Measurements from ENCODE around the gene SLC24A2. TPM values are rescaled to one million over a fixed set of nuclear protein-coding genes. Genes with fewer than 3 reads are reported as not detected.
"Not testable (repeated sequence)": the region's sequence is repeated elsewhere in the genome, so short reads cannot be mapped to it uniquely, and the experiment has no call there.

The SLC24A2 gene
- total RNA-seq, result 0.02 and 0.18 TPM in 2 replicates
- long read RNA-seq, result 0 reads

- Mint-ChIP-seq H3K36me3 (ENCODE audit: insufficient read depth) (no peaks in the 10 kb centered on the region), H3K9me3 (ENCODE audit: low read depth) (peaks cover 3% of the 10 kb centered on the region), H3K4me3 (ENCODE audit: low read depth) (peak within 1 kb of the TSS; percentile 65), H3K4me1 (ENCODE audit: low read depth) (peaks cover 7% of the 10 kb centered on the region), H3K27ac (no peak within 1 kb of the TSS), H3K27me3 (peaks cover 78% of the 10 kb centered on the region)
- TF ChIP-seq, protein P1, sequence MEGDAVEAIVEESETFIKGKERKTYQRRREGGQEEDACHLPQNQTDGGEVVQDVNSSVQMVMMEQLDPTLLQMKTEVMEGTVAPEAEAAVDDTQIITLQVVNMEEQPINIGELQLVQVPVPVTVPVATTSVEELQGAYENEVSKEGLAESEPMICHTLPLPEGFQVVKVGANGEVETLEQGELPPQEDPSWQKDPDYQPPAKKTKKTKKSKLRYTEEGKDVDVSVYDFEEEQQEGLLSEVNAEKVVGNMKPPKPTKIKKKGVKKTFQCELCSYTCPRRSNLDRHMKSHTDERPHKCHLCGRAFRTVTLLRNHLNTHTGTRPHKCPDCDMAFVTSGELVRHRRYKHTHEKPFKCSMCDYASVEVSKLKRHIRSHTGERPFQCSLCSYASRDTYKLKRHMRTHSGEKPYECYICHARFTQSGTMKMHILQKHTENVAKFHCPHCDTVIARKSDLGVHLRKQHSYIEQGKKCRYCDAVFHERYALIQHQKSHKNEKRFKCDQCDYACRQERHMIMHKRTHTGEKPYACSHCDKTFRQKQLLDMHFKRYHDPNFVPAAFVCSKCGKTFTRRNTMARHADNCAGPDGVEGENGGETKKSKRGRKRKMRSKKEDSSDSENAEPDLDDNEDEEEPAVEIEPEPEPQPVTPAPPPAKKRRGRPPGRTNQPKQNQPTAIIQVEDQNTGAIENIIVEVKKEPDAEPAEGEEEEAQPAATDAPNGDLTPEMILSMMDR (IDR thresholded peaks at IDR 0.05; ENCODE audit: unreplicated experiment), result no peak
- DNase-seq (ENCODE audit: low spot score, unreplicated experiment), result peak; percentile 21
Measured at GRCh38 chr9:19788614-19789271, at the start of gene SLC24A2. Gene SLC24A2 (minus strand): TSS chr9:19789037.

GRCh38 chr9:19833331-19833730 lies 44.5 kb upstream of the SLC24A2 start:
- H3K4me1 Mint-ChIP-seq (ENCODE audit: low read depth); DNase-seq (ENCODE audit: low spot score, unreplicated experiment); H3K4me3 Mint-ChIP-seq (ENCODE audit: low read depth); H3K27me3 Mint-ChIP-seq; H3K27ac Mint-ChIP-seq; H3K36me3 Mint-ChIP-seq (ENCODE audit: insufficient read depth): not testable (repeated sequence)
- H3K9me3 Mint-ChIP-seq (ENCODE audit: low read depth), result peaks cover 15% of the 10 kb centered on the region

DNA sequence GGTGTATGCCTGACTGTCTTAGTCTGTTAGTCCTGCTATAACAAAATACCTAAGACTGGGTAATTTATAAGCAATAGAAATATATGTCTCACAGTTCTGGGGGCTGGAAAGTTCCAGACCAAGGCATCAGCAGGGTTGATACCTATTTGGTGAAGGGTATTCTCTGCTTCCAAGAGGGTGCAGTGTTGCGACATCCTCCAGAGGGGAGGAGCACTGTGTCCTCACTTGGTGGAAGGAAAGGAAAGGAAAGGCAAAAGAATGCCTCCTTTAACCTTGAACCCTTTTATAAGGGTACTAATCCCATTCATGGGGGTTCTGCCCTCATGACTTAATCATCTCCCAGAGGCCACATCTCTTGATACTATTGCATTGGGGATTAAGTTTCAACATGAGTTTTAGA lies 42.0 kb upstream of the SLC24A2 start:
- no peak overlapping the region for H3K4me3 Mint-ChIP-seq (ENCODE audit: low read depth)
- no peaks in the 10 kb centered on the region for H3K36me3 Mint-ChIP-seq (ENCODE audit: insufficient read depth)
- H3K9me3 Mint-ChIP-seq (ENCODE audit: low read depth), result peaks cover 10% of the 10 kb centered on the region
- no peaks in the 10 kb centered on the region for H3K4me1 Mint-ChIP-seq (ENCODE audit: low read depth)
- TF ChIP-seq, protein P1 (IDR thresholded peaks at IDR 0.05; ENCODE audit: unreplicated experiment), result no peak
- DNase-seq (ENCODE audit: low spot score, unreplicated experiment), result no peak
- no peak overlapping the region for H3K27ac Mint-ChIP-seq
- H3K27me3 Mint-ChIP-seq, result no peaks in the 10 kb centered on the region

GRCh38 chr9:19828576-19829109 lies 39.8 kb upstream of the SLC24A2 start:
- no peaks in the 10 kb centered on the region for H3K27me3 Mint-ChIP-seq
- no peak for DNase-seq (ENCODE audit: low spot score, unreplicated experiment)
- no peak overlapping the region for H3K4me3 Mint-ChIP-seq (ENCODE audit: low read depth)
- TF ChIP-seq, protein P1 (IDR thresholded peaks at IDR 0.05; ENCODE audit: unreplicated experiment), result no peak
- no peaks in the 10 kb centered on the region for H3K36me3 Mint-ChIP-seq (ENCODE audit: insufficient read depth)
- H3K27ac Mint-ChIP-seq, result no peak overlapping the region
- no peaks in the 10 kb centered on the region for H3K4me1 Mint-ChIP-seq (ENCODE audit: low read depth)
- no peaks in the 10 kb centered on the region for H3K9me3 Mint-ChIP-seq (ENCODE audit: low read depth)

GRCh38 chr9:19816769-19817168 lies 27.9 kb upstream of the SLC24A2 start:
- no peaks in the 10 kb centered on the region for H3K27me3 Mint-ChIP-seq
- H3K27ac Mint-ChIP-seq, result no peak overlapping the region
- H3K4me3 Mint-ChIP-seq (ENCODE audit: low read depth), result no peak overlapping the region
- H3K9me3 Mint-ChIP-seq (ENCODE audit: low read depth), result peaks cover 24% of the 10 kb centered on the region
- no peak for DNase-seq (ENCODE audit: low spot score, unreplicated experiment)
- H3K4me1 Mint-ChIP-seq (ENCODE audit: low read depth), result no peaks in the 10 kb centered on the region
- no peaks in the 10 kb centered on the region for H3K36me3 Mint-ChIP-seq (ENCODE audit: insufficient read depth)
- TF ChIP-seq, protein P1 (IDR thresholded peaks at IDR 0.05; ENCODE audit: unreplicated experiment), result no peak

- DNase-seq (ENCODE audit: low spot score, unreplicated experiment), result no peak
- no peak overlapping the region for H3K27ac Mint-ChIP-seq
- H3K4me1 Mint-ChIP-seq (ENCODE audit: low read depth), result no peaks in the 10 kb centered on the region
- H3K27me3 Mint-ChIP-seq, result no peaks in the 10 kb centered on the region
- H3K9me3 Mint-ChIP-seq (ENCODE audit: low read depth), result peaks cover 17% of the 10 kb centered on the region
- H3K4me3 Mint-ChIP-seq (ENCODE audit: low read depth), result no peak overlapping the region
- no peaks in the 10 kb centered on the region for H3K36me3 Mint-ChIP-seq (ENCODE audit: insufficient read depth)
- TF ChIP-seq, protein P1 (IDR thresholded peaks at IDR 0.05; ENCODE audit: unreplicated experiment), result no peak
Measured at GRCh38 chr9:19812194-19812593, 23.4 kb upstream of the SLC24A2 start.

All from progenitor cell of endocrine pancreas (in vitro differentiated cells).